OCI-LY3 (cell line): ENCODE data around the gene ARMC3.

Experiments used
- CTCF ChIP-seq: fragments of 200-600, 300-600 bp; sonication (generic); IDR thresholded peaks from 2 replicates; pipeline ENCODE4 v1.5.1; 2014; ENCODE audit warnings: antibody characterized with exemption, low read length, low read depth
- EZH2phosphoT487 ChIP-seq: fragments of 200-600 bp; shearing (Covaris generic); IDR thresholded peaks from 2 replicates; pipeline ENCODE4 v1.6.1; 2018; ENCODE audit warnings: antibody characterized with exemption, mixed run types, low read depth

- no peak for TF ChIP-seq CTCF
- TF ChIP-seq EZH2phosphoT487: no peak
These were observed 74.2 kb downstream of the ARMC3 start for GRCh38 chr10:23001901-23002516.
